IMR-90 (cell line): ENCODE data around the gene PLD4.

ENCODE experiments used
- CTCF ChIP-seq: conservative IDR thresholded peaks from 2 replicates; pipeline ENCODE4 v1.5.1; 2012; ENCODE audit warnings: mild to moderate bottlenecking, low read depth, low read length, improper control_type of control experiment
- RFX5 ChIP-seq: IDR thresholded peaks from 2 replicates; pipeline ENCODE4 v1.8.0; 2012; ENCODE audit warnings: low read depth, mild to moderate bottlenecking, low read length, moderate library complexity

- TF ChIP-seq RFX5, result no peak
- TF ChIP-seq CTCF, result no peak
These were observed 24.0 kb downstream of the PLD4 start for GRCh38 chr14:104948736-104949031.
